Activated effector memory CD4-positive, alpha-beta T cell treated with anti-CD3 and anti-CD28 coated beads, Interleukin-2, amount 50 U/mL, for 16 hours (primary cell): ENCODE measurements around the gene OR2L3.
"Not testable (repeated sequence)": the region's sequence is repeated elsewhere in the genome, so short reads cannot be mapped to it uniquely, and the experiment has no call there.

Experiments
- DNase-seq: peaks from one replicate; pipeline ENCODE4 v3.0.0-alpha.2; 2020

OR2L3 gene, protein sequence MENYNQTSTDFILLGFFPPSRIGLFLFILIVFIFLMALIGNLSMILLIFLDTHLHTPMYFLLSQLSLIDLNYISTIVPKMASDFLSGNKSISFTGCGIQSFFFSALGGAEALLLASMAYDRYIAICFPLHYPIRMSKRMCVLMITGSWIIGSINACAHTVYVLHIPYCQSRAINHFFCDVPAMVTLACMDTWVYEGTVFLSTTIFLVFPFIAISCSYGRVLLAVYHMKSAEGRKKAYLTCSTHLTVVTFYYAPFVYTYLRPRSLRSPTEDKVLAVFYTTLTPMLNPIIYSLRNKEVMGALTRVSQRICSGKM

DNA sequence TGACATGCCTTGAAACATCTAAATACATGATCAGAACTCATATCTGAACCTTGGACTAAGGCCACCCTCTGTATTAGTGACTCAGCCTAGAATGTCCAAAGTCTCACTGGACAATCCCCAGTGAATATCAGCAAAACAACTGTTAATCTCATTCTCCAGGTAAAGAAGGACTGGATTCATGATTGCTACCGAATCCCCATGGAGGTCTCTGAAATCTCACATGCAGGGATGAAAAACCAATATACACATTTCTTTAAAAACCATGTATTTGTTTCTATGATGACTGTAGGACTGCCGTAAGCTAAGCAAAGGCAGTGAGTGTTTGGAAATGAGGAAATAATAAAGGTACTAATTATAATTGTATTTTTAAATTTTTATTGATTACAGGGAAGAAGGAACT lies at the start of gene OR2L3:
OR2L3 (plus strand) TSS at position 301 of the 400 bp plus-strand sequence. CDS start 13,846 bp downstream, outside the sequence.
- no peak for DNase-seq

DNA sequence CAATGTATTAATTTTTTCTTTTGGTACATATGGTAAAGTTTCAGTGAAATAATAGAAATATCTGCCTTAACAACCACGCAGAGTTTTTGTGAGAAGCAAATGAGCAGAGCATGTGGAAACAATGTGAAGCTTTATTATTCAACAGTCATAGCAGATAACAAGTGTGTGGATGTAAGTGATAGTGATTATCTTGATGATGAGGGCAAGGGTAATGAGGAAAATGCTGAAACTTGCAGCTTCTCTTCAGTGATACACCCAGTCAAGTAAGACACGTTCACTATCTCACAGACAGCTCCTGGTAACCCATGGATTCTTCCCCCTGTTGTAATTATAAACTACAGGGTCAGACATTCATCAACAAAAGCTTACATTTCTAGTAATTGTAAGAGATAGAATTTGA lies 47.8 kb upstream of the OR2L3 start:
- no peak for DNase-seq

GRCh38 chr1:248000169-248000568 lies 46.5 kb upstream of the OR2L3 start:
- no peak for DNase-seq

- no peak for DNase-seq
Measured at GRCh38 chr1:248007778-248008177, 38.9 kb upstream of the OR2L3 start.

GRCh38 chr1:248009681-248010080 lies 37.0 kb upstream of the OR2L3 start:
- no peak for DNase-seq

DNA sequence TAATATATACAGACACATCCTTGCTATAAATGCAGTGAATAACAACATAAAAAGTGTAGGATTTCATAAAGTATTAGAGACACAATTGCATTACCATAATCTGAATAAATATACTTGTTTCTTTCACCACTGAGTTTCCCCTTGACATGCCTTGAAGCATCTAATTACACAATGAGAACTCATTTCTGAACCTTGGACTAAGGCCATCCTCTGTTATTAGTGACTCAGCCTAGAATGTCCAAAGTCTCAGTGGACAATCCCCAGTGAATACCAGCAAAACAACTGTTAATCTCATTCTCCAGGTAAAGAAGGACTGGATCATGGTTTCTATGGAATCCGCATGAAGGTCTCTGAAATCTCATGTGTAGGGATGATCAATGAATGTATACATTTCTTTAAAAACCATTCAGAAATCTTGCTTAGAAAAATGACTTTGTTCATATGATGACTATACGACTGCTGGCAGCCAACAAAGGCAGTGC lies 33.4 kb upstream of the OR2L3 start, which contains the start of gene OR2L5:
OR2L5 (plus strand) TSS at position 432 of the 482 bp plus-strand sequence. CDS start 8,288 bp downstream, outside the sequence.
- no peak for DNase-seq

DNA sequence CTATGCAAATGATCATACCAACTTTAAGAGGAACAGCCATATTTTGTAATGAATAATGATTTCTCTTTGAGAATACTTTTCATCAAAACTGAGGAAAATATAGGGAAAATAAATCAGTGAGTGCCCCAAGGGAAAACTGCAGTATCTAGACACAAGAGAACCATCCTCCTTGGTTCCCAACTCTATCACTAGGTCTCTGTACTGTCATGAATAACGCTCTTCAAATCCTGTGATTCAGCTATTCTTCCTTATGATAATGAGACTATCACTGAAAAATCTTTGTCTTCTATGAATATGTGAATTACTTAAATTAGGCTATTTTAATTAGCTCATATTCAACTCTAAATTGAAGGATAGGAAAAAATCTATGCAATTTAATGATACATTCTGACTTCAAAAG lies 30.8 kb upstream of the OR2L3 start:
- DNase-seq: no peak

DNA sequence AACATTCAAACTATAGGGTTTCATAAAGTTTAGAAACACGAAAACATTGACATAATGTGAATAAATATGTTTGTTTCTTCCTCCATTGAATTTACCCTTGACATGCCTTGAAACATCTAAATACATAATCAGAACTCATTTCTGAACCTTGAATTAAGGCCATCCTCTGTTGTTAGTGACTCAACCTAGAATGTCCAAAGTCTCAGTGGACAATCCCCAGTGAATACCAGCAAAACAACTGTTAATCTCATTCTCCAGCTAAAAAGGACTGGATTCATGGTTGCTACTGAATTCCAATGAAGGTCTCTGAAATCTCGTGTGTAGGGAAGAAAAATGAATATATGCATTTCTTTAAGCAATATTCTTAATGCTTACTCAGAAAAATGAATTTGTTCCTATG lies 16.9 kb upstream of the OR2L3 start, which contains the start of gene OR2L2:
OR2L2 (plus strand) TSS at position 301 of the 400 bp plus-strand sequence. CDS start 8,198 bp downstream, outside the sequence.
- DNase-seq: no peak

GRCh38 chr1:248045209-248045608 lies 1.4 kb upstream of the OR2L3 start:
- DNase-seq: no peak

GRCh38 chr1:248047008-248047407 lies 372 bp downstream of the OR2L3 start:
- no peak for DNase-seq

DNA sequence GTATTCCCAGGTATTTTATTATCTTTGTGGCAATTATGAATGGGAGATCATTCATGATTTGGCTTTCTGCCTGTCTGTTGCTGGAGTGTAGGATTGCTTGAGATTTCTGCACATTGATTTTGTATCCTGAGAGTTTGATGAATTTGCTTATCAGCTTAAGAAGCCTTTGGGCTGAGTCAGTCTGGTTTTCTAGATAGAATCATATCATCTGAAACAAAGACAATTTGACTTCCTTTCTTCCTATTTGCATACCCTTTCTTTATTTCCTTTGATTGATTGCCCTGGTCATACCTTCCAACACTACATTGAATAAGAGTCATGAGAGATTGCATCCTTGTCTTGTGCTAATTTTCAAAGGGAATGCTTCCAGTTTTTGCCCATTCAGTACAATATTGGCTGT lies 8.0 kb downstream of the OR2L3 start:
- no peak for DNase-seq

GRCh38 chr1:248055261-248055660 lies 8.6 kb downstream of the OR2L3 start:
- no peak for DNase-seq

DNA sequence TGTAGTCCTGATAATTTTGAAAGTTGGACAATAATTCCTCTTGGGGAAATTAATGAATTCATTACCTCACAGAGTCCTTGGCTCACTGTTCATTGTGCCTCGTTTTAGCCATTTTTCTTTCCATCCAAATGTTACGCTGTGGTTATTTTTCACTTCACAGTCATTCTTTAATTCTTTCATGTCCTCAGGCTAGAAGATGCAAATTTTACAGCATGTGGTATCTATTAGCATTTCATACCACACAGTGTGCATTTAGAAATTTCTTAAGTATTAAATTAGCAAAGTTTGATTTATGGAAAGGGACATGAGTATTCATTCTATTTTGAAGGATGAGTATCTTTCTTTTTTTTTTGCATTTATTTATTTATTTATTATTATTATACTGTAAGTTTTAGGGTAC lies 18.4 kb downstream of the OR2L3 start:
- no peak for DNase-seq

DNA sequence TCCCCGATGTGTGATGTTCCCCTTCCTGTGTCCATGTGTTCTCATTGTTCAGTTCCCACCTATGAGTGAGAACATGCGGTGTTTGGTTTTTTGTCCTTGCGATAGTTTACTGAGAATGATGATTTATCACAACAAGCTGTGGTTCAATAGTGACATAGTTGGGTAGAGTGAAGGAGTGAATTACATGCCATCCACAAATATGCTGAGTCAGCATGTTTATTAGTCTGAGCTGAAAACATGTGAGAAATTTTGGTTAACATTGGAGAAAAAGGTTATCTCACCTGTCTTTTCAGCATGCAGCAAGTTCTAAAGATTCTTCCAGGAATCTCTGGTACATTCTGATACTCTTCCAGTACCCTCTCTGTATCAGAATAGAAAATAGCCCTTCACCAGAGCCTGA lies 19.0 kb downstream of the OR2L3 start:
- no peak for DNase-seq

DNA sequence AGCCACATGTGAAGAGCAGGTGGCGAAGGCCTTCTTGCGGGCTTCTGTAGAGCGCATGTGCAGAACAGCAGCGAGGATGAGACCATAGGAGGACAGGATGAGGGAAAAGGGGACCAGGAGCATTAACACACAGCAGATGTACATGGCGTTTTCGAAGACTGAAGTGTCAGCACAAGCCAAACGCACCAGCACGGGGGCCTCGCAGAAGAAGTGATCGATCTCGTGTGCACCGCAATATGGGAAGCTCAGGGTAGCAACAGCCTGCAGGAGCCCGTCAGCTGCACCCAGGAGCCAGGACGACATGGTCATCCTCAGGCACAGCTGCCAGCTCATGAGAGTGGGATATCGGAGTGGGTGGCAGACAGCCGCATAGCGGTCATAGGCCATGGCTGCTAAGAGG lies 37.2 kb downstream of the OR2L3 start:
- not testable (repeated sequence) for DNase-seq

GRCh38 chr1:248094884-248095283 lies 48.2 kb downstream of the OR2L3 start, which contains the start of gene OR2L13:
Gene OR2L13, plus strand, starts transcription at chr1:248095184. Its CDS starts 4,192 bp downstream, at chr1:248099376.
- DNase-seq: no peak

DNA sequence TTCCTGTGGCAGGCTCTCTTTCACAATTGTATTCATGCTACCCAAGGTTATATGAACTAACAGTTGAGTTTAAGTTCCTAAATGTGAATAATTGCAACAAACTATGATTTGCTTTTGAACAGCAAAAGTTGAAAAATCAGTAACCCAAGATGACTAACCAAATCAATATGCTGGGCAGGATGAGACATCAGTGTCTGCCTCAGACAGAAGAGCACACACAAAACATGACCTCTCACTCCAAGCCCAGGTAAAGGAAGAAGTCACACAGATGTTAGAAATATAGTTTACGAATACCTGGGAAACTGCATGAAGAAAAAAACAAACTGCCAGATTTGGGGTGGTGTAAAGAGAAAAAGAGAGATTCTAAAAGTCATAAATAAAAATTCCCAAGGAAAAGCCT lies 51.9 kb downstream of the OR2L3 start:
- no peak for DNase-seq

GRCh38 chr1:248102847-248103246 lies 56.2 kb downstream of the OR2L3 start:
- no peak for DNase-seq

DNA sequence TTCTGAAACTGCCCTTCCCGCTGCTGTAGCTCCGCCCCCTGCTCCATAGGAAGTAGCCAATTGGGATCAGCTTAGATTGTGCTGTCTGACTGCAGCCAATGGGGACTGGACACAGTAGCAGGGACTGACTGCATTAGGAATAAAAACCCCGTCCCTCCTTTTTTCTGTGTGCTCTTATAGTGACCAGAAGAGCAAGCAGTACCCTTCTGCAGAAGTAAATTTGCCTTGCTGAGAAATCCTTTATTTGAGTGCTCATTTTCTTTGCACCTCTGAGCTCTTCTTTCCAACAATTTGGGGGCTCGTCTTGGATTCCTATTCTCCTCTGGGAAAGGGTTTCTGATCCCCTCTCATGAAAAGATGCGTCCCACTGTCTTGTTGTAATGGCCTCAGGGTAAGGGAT lies 64.5 kb downstream of the OR2L3 start:
- DNase-seq: no peak
